Body of pancreas (tissue), 4 donors: ENCODE results near the gene SLC13A3. TPM values are rescaled to one million over a fixed set of nuclear protein-coding genes. Genes with fewer than 3 reads are reported as not detected.

Experiments used
- ATAC-seq: fragments of 150-250 bp; one replicate; pipeline ENCODE4 v1.9.1; 2016
- DNase-seq, 4 donors: peaks; one replicate each; pipeline ENCODE4 v3.0.0-alpha.2; 2019
- H3K27ac ChIP-seq, 4 donors: fragments of 200-600 bp; sonication (generic); 1 replicate in 3 of 4; 2 replicates in 1 of 4; pipeline versions ENCODE4 v1.5.1 to v1.6.1; 2016 to 2019; ENCODE audit warnings: mild to moderate bottlenecking in 1 of 4, mixed read lengths in 1 of 4, moderate library complexity in 1 of 4
- H3K27me3 ChIP-seq, 2 donors: fragments of 200-600 bp; sonication (generic); one replicate each; pipeline ENCODE4 v1.6.0; 2016; ENCODE audit warnings: mild to moderate bottlenecking in 1 of 2
- H3K36me3 ChIP-seq, 2 donors: fragments of 200-600 bp; sonication (generic); replicated peaks in 1 of 2; 2 replicates each; pipeline ENCODE4 v1.5.1; 2016; ENCODE audit warnings: low read depth in 2 of 2; ENCODE audit not compliant: insufficient read depth in 1 of 2
- H3K4me1 ChIP-seq: fragments of 200-600 bp; sonication (generic); one replicate; pipeline ENCODE4 v1.6.0; 2016
- H3K4me3 ChIP-seq, 2 donors: fragments of 200-600 bp; sonication (generic); 1 replicate in 1 of 2; 2 replicates in 1 of 2; pipeline ENCODE4 v1.5.1; 2016 to 2019
- H3K9me3 ChIP-seq, 3 donors: fragments of 200-600 bp; sonication (generic); 1 replicate in 2 of 3; 2 replicates in 1 of 3; pipeline ENCODE4 v1.5.1; 2016
- CTCF ChIP-seq, 7 experiments: fragments of 450-650 bp in 4 of 7; fragments of 200-600 bp in 3 of 7; sonication (generic) in 3 of 7; IDR thresholded peaks; one replicate each; pipeline ENCODE4 v1.5.1; 2016 to 2019; ENCODE audit warnings: antibody characterized with exemption in 7 of 7
- POLR2A ChIP-seq, 3 donors: fragments of 450-650 bp; IDR thresholded peaks; one replicate each; pipeline ENCODE4 v1.6.1; 2016; ENCODE audit warnings: antibody characterized with exemption in 3 of 3, mild to moderate bottlenecking in 2 of 3
- WGBS, 2 donors: methylation state at CpG; one replicate each; pipeline ENCODE4 v1.1.5; 2017; 5-methylcytosine and 5-hydroxymethylcytosine counted together
- intact Hi-C: fragments of 100-400 bp; cut with DNase I; formaldehyde crosslinking; loops from one replicate; pipeline ENCODE4 v1.15.1; 2023
- total RNA-seq, 2 donors: library from RNA; depleted of rRNA; stranded (reverse); fragments of >200 nt; gene quantifications; one replicate each; pipeline ENCODE4 v1.1.0, GENCODE V29; 2016

SLC13A3 gene
- total RNA-seq, 2 donors from 2014 or later: 3.4 to 6.3 TPM

DNA sequence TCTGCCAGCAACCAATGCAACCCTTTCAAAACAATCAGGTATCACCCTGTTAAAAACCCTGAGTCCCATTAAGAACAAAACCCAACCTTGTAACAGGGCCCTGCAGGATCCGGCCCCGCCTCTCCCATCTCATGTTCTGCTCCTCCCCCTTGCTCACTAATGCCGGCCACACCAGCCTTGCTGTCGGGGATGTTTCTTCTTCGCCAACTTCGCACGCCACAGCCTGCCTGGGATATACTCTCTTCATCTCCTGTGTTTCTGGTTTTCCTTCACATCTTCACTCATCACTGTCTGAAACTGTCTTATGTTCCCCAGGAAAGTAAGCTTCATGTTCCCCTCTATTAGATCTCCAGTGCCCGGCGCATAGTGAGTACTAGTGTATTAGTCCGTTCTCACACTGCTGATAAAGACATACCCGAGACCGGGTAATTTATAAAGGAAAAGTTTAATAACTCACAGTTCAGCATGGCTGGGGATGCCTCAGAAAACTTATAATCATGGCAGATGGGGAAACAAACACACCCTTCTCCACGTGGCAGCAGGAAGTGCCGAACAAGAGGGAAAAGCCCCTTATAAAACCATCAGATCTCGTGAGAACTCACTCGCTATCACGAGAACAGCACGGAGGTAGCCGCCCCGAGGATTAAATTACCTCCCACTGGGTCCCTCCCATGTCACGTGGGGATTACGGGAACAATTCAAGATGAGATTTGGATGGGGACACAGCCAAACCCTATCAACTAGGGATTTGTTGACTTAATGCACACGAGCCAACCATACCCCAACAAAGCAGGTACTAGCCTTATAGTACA, 32.9 kb upstream of the SLC13A3 start:
- DNase-seq: peak; percentile 62 to 77 (median 68)
- TF ChIP-seq POLR2A (IDR thresholded peaks at IDR 0.05) (peak in 2 of 3 donors; percentile 49 to 63), CTCF (IDR thresholded peaks at IDR 0.05) (no peak)
- ATAC-seq: peak; percentile 77
- H3K4me1 ChIP-seq: peaks cover 51% of the 10 kb centered on the region
- WGBS, 2 donors: 26 to 35% methylated on average over 23 of the region's 23 CpGs
- no peak overlapping the region for H3K4me3 ChIP-seq
- no peaks in the 10 kb centered on the region for H3K36me3 ChIP-seq
- no peaks in the 10 kb centered on the region for H3K9me3 ChIP-seq
- H3K27ac ChIP-seq: peak overlapping the region in 3 of 4 donors; percentile 47 to 68 (median 65)
- intact Hi-C loops: loop anchor here (10.0 kb wide), 1 partner anchor 159 kb away; no protein-coding TSS in a partner anchor
- H3K27me3 ChIP-seq: no peaks in the 10 kb centered on the region

DNA sequence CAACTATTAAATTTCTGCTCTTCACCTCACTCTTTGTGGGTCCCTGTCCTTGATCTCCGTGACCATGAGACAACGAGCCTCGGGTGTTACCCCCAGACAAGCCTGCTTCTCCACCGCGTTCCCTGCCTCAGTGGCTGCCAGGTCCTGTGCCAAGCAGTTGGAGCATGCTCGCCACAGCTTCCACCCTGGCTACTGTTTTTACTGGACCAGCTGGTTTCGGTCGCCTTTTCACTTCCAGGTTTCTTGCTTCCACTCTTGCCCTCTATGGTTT, 32.3 kb upstream of the SLC13A3 start:
- no peak for DNase-seq
- no peaks in the 10 kb centered on the region for H3K9me3 ChIP-seq
- no peaks in the 10 kb centered on the region for H3K36me3 ChIP-seq
- 15 to 19% methylated on average over 8 of the region's 8 CpGs for WGBS, 2 donors
- intact Hi-C loops: loop anchor here (10.0 kb wide), 1 partner anchor 159 kb away; no protein-coding TSS in a partner anchor
- peaks cover 51% of the 10 kb centered on the region for H3K4me1 ChIP-seq
- no peak for TF ChIP-seq CTCF (IDR thresholded peaks at IDR 0.05)
- TF ChIP-seq POLR2A (IDR thresholded peaks at IDR 0.05): no peak
- ATAC-seq: no peak
- H3K27me3 ChIP-seq: no peaks in the 10 kb centered on the region
- H3K4me3 ChIP-seq: no peak overlapping the region
- peak overlapping the region in 3 of 4 donors; percentile 47 to 68 (median 65) for H3K27ac ChIP-seq

GRCh38 chr20:46683011-46683667, 31.9 kb upstream of the SLC13A3 start:
- peak in 1 of 4 donors; percentile 33 for DNase-seq
- WGBS, 2 donors: 12 to 17% methylated on average over 12 of the region's 12 CpGs
- H3K4me1 ChIP-seq: peaks cover 47% of the 10 kb centered on the region
- H3K36me3 ChIP-seq: no peaks in the 10 kb centered on the region
- H3K9me3 ChIP-seq: no peaks in the 10 kb centered on the region
- no peak overlapping the region for H3K4me3 ChIP-seq
- H3K27ac ChIP-seq: peak overlapping the region in 2 of 4 donors; percentile 47 to 68
- no peaks in the 10 kb centered on the region for H3K27me3 ChIP-seq
- ATAC-seq: no peak
- TF ChIP-seq CTCF (IDR thresholded peaks at IDR 0.05) (no peak), POLR2A (IDR thresholded peaks at IDR 0.05) (no peak)
- intact Hi-C loops: loop anchor here (10.0 kb wide), 1 partner anchor 158 kb away; no protein-coding TSS in a partner anchor

- Histone ChIP-seq H3K36me3 (no peaks in the 10 kb centered on the region), H3K4me1 (peaks cover 38% of the 10 kb centered on the region), H3K9me3 (no peaks in the 10 kb centered on the region), H3K27me3 (no peaks in the 10 kb centered on the region), H3K4me3 (no peak overlapping the region), H3K27ac (peak overlapping the region in 1 of 4 donors; percentile 68)
- intact Hi-C loops: loop anchor here (10.0 kb wide), 1 partner anchor 157 kb away; no protein-coding TSS in a partner anchor
- ATAC-seq (no peak), DNase-seq (no peak)
- TF ChIP-seq POLR2A (IDR thresholded peaks at IDR 0.05): no peak
- no peak for TF ChIP-seq CTCF (IDR thresholded peaks at IDR 0.05)
- WGBS, 2 donors: 85 to 86% methylated on average over 9 of the region's 9 CpGs
Measured at GRCh38 chr20:46682063-46682821, 31.0 kb upstream of the SLC13A3 start.
